ENCODE measurements around the gene NAT10. TPM values are rescaled to one million over a fixed set of nuclear protein-coding genes. Genes with fewer than 3 reads are reported as not detected.

The NAT10 gene
- total RNA-seq, 2 donors from 2014 or later = 93.6 to 135 TPM

- H3K9me3 Mint-ChIP-seq = no peaks in the 10 kb centered on the region
- H3K27me3 Mint-ChIP-seq = peaks cover 0 to under 1% of the 10 kb centered on the region in 2 donors
- H3K36me3 Mint-ChIP-seq = no peaks in the 10 kb centered on the region
These were observed 79.1 kb downstream of the NAT10 start for GRCh38 chr11:34184505-34185015.

GRCh38 chr11:34185926-34186841, 80.8 kb downstream of the NAT10 start:
- no peak overlapping the region for H3K4me3 Mint-ChIP-seq
- H3K27me3 Mint-ChIP-seq = peaks cover 0 to 2% of the 10 kb centered on the region in 2 donors
- no peaks in the 10 kb centered on the region for H3K9me3 Mint-ChIP-seq
- no peak for ATAC-seq
- no peak for DNase-seq (ENCODE audit: low spot score)
- no peak overlapping the region for H3K27ac Mint-ChIP-seq
- H3K36me3 Mint-ChIP-seq = no peaks in the 10 kb centered on the region
- H3K4me1 Mint-ChIP-seq (ENCODE audit: low read depth in 2 of 2) = peaks cover 0 to 7% of the 10 kb centered on the region in 2 donors

More at GRCh38 chr11:34184505-34185015, 79.1 kb downstream of the NAT10 start:
- H3K4me3 Mint-ChIP-seq = no peak overlapping the region
- ATAC-seq (no peak), DNase-seq (ENCODE audit: low spot score) (no peak)
- peaks cover 0 to 14% of the 10 kb centered on the region in 2 donors for H3K4me1 Mint-ChIP-seq (ENCODE audit: low read depth in 2 of 2)
- H3K27ac Mint-ChIP-seq = no peak overlapping the region

GRCh38 chr11:34188181-34188580, 82.8 kb downstream of the NAT10 start:
- Mint-ChIP-seq H3K9me3 (no peaks in the 10 kb centered on the region), H3K27ac (no peak overlapping the region), H3K36me3 (no peaks in the 10 kb centered on the region), H3K27me3 (peaks cover 0 to 5% of the 10 kb centered on the region in 2 donors), H3K4me3 (no peak overlapping the region), H3K4me1 (ENCODE audit: low read depth in 2 of 2) (peaks cover 5 to 12% of the 10 kb centered on the region in 2 donors)
- DNase-seq (ENCODE audit: low spot score) (no peak), ATAC-seq (no peak)

- H3K27me3 Mint-ChIP-seq = peaks cover 0 to 5% of the 10 kb centered on the region in 2 donors
- no peak overlapping the region for H3K4me3 Mint-ChIP-seq
- DNase-seq (ENCODE audit: low spot score) (no peak), ATAC-seq (no peak)
- no peaks in the 10 kb centered on the region for H3K9me3 Mint-ChIP-seq
- no peaks in the 10 kb centered on the region for H3K36me3 Mint-ChIP-seq
- peaks cover 5 to 17% of the 10 kb centered on the region in 2 donors for H3K4me1 Mint-ChIP-seq (ENCODE audit: low read depth in 2 of 2)
- no peak overlapping the region for H3K27ac Mint-ChIP-seq
These were observed 83.8 kb downstream of the NAT10 start for GRCh38 chr11:34189191-34189590.

- H3K36me3 Mint-ChIP-seq = no peaks in the 10 kb centered on the region
- peaks cover 0 to 5% of the 10 kb centered on the region in 2 donors for H3K27me3 Mint-ChIP-seq
- H3K4me3 Mint-ChIP-seq = no peak overlapping the region
- H3K27ac Mint-ChIP-seq = no peak overlapping the region
- ATAC-seq (no peak), DNase-seq (ENCODE audit: low spot score) (no peak)
- no peaks in the 10 kb centered on the region for H3K9me3 Mint-ChIP-seq
- peaks cover 5 to 12% of the 10 kb centered on the region in 2 donors for H3K4me1 Mint-ChIP-seq (ENCODE audit: low read depth in 2 of 2)
These were observed 85.0 kb downstream of the NAT10 start for GRCh38 chr11:34190192-34191139.

GRCh38 chr11:34191578-34191977, 86.1 kb downstream of the NAT10 start:
- Mint-ChIP-seq H3K4me1 (ENCODE audit: low read depth in 2 of 2) (peaks cover 5 to 12% of the 10 kb centered on the region in 2 donors), H3K4me3 (no peak overlapping the region), H3K9me3 (no peaks in the 10 kb centered on the region), H3K27ac (no peak overlapping the region), H3K36me3 (no peaks in the 10 kb centered on the region), H3K27me3 (peaks cover 0 to 5% of the 10 kb centered on the region in 2 donors)
- no peak for DNase-seq (ENCODE audit: low spot score)
- ATAC-seq = no peak

- no peaks in the 10 kb centered on the region for H3K36me3 Mint-ChIP-seq
- DNase-seq (ENCODE audit: low spot score) (no peak), ATAC-seq (peak in 1 of 2 donors; percentile 43)
- no peak overlapping the region for H3K4me3 Mint-ChIP-seq
- H3K9me3 Mint-ChIP-seq = no peaks in the 10 kb centered on the region
- H3K27ac Mint-ChIP-seq = peak overlapping the region in 1 of 2 donors; percentile 14
- peaks cover 7 to 19% of the 10 kb centered on the region in 2 donors for H3K4me1 Mint-ChIP-seq (ENCODE audit: low read depth in 2 of 2)
- peaks cover 0 to 5% of the 10 kb centered on the region in 2 donors for H3K27me3 Mint-ChIP-seq
These were observed 87.3 kb downstream of the NAT10 start for GRCh38 chr11:34192481-34193401.

- Mint-ChIP-seq H3K27ac (peak overlapping the region in 1 of 2 donors; percentile 70), H3K4me1 (ENCODE audit: low read depth in 2 of 2) (peaks cover 23 to 29% of the 10 kb centered on the region in 2 donors), H3K27me3 (peaks cover 0 to 3% of the 10 kb centered on the region in 2 donors), H3K9me3 (no peaks in the 10 kb centered on the region), H3K4me3 (no peak overlapping the region), H3K36me3 (no peaks in the 10 kb centered on the region)
- no peak for DNase-seq (ENCODE audit: low spot score)
- no peak for ATAC-seq
These were observed 89.3 kb downstream of the NAT10 start for GRCh38 chr11:34194576-34195335.

Other genes with a start within 250 kb of the NAT10 start
- not detected for gene LMO2, start 213.6 kb upstream of the NAT10 start, total RNA-seq
- gene CAPRIN1, start 53.9 kb upstream of the NAT10 start, total RNA-seq = 100 to 1,000 TPM; 228 to 234 TPM